T-helper 17 cell (primary cell): ENCODE measurements around the gene ACTL8. TPM values are rescaled to one million over a fixed set of nuclear protein-coding genes. Genes with fewer than 3 reads are reported as not detected.
"Not testable (repeated sequence)": the region's sequence is repeated elsewhere in the genome, so short reads cannot be mapped to it uniquely, and the experiment has no call there.

Source experiments
- ATAC-seq: fragments of 150-1000 bp; cut with Tn5 transposase; 2 replicates; pipeline ENCODE4 v1.10.0; 2021; ENCODE audit warnings: mild to moderate bottlenecking, moderate library complexity
- DNase-seq, 3 donors: peaks; one replicate each; pipeline versions ENCODE4 v3.0.0 to v3.0.0-alpha.2; 2020 to 2021
- H3K9me3 ChIP-seq: one replicate; pipeline ENCODE4 v1.7.0; 2013; ENCODE audit warnings: low read length, mild to moderate bottlenecking; ENCODE audit not compliant: control insufficient read depth, poor library complexity, severe bottlenecking
- H3K27ac Mint-ChIP-seq: one replicate; pipeline ENCODE4 v1.8.0; 2022; ENCODE audit warnings: mild to moderate bottlenecking, moderate library complexity, mixed read lengths
- H3K27me3 Mint-ChIP-seq: one replicate; pipeline ENCODE4 v1.8.0; 2022; ENCODE audit warnings: mixed read lengths
- H3K36me3 Mint-ChIP-seq: one replicate; pipeline ENCODE4 v1.8.0; 2022; ENCODE audit warnings: low read depth, mixed read lengths
- H3K4me1 Mint-ChIP-seq: one replicate; pipeline ENCODE4 v1.8.0; 2022; ENCODE audit warnings: mild to moderate bottlenecking, mixed read lengths
- H3K4me3 Mint-ChIP-seq: one replicate; pipeline ENCODE4 v1.8.0; 2022; ENCODE audit warnings: mild to moderate bottlenecking, moderate library complexity, mixed read lengths
- total RNA-seq, 4 donors: library from RNA in 2 of 4; stranded (reverse) in 2 of 4; gene quantifications; one replicate each; pipeline ENCODE4 v1.2.3 and lab custom pipeline; 2022 to 2026

ACTL8 gene
- total RNA-seq, 2 donors from 2014 or later = not detected

DNA sequence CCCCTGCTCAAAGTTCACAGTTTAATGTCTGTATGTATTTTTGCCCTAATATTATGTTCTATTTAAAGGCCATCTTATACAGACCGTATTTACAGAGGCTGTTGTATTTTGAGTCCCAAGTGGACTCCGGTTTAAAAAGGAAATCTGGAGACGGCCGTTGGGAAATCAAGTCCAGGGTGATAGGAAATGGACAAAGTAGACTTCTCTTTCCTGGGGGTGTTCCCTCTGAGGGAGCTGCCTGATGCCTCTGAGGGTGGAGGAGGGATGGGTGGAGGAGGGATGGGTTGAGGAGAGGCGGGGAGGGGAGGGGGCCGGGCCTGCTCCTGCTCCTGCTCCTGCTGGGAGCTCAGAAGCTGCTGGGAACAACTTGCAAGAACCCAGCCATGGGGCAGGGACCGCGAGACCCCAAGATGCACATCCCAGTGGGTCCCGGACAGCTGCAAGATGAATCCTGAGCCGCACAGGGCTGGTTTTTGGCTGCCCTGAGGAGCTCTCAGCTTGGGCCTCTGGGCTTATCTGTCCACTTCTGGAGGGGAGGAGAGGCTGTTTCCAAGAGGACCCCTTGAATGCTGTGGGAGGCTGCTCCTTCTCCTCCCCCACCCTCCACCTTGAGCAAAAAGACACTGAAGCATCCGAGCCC, 12.0 kb upstream of the ACTL8 start:
- Mint-ChIP-seq H3K27ac (no peak overlapping the region), H3K4me1 (no peaks in the 10 kb centered on the region), H3K36me3 (no peaks in the 10 kb centered on the region), H3K27me3 (peaks cover 26% of the 10 kb centered on the region), H3K4me3 (no peak overlapping the region)
- DNase-seq (no peak), ATAC-seq (no peak)
- H3K9me3 ChIP-seq = no peaks in the 10 kb centered on the region

DNA sequence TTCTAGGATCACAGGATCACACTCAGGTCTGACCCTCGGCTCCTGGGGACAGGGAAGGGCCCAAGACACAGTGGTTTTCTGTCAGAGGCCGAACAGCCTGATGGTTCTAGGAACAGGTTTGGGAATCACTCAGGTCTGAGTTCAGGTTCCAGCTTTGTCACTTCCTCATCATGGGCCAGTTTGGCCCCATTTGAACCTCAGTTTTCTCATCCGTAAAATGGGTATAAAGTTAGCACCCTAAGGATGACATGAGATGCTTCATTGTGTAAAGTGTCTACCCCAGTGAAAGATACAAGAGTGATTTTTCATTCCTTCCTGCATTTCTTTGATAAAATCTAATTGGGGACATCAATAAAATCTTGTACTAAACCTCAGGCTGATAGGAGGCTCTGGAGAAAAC, 11.2 kb upstream of the ACTL8 start:
- Mint-ChIP-seq H3K27me3 (peaks cover 26% of the 10 kb centered on the region), H3K4me1 (no peaks in the 10 kb centered on the region), H3K27ac (no peak overlapping the region), H3K36me3 (no peaks in the 10 kb centered on the region), H3K4me3 (no peak overlapping the region)
- ATAC-seq (no peak), DNase-seq (no peak)
- no peaks in the 10 kb centered on the region for H3K9me3 ChIP-seq

DNA sequence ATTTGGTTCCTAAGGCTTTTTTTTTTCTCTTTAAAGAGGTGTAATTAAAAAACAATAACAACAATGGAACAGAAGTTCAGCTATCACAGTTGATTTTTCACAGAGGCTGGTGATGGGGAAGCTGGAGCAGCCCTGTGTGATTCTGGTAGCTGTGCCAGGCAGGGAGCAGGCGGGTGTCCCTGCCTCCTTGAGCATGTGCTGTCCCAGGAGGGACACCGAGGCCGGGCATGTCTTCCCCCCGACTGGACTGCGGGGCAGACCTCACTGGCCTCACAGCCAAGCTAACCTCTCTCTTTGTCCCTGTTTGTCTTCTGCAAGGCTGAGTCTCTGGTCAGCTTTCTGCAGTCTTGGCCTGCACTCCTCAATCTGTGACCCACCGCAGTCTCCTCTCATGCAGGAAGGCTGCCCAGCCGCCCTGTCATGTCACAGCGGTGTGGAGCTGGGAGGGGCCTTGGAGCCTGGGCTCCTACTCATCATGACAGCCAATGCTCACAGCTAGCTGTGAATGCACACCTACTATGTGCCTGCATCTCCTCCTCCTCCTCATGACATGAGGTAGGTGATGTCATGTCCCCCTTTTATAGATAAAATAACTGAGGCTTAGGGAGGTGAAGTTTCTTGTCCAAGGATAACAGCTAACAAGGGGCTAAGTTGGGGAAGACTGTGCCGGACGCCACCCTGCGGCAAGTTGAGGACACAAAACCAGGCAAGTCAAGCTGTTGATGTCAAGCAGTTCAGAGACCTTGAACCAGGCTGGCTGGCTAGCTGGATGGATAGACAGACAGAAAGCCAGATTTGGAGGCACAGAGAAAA, 10.3 kb upstream of the ACTL8 start:
- H3K27me3 Mint-ChIP-seq = peaks cover 26% of the 10 kb centered on the region
- H3K4me3 Mint-ChIP-seq = no peak overlapping the region
- no peak for DNase-seq
- H3K9me3 ChIP-seq = no peaks in the 10 kb centered on the region
- H3K36me3 Mint-ChIP-seq = no peaks in the 10 kb centered on the region
- no peaks in the 10 kb centered on the region for H3K4me1 Mint-ChIP-seq
- ATAC-seq = no peak
- H3K27ac Mint-ChIP-seq = no peak overlapping the region

DNA sequence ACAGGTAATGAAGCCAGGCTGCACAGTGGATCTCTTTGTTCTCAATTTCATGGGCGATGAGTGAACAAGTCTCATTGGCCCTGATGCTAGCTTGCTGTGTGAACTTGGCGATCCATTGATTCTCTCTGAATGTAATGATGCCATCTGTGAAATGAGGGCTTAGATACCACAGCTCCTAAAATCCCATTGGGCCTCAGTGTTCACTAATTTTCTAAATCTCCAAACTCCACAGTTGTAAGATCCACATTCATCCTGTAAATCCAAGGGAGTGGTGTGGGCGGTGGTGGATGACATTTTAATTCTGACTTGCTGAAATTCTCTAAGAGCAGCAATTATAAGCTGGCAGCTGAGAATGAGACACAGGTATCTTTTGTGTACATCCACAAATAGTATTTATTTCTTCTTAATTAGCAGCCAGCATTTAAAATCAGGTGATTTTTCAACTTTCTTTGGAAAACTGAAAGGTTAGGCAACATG, 9.6 kb upstream of the ACTL8 start:
- Mint-ChIP-seq H3K36me3 (no peaks in the 10 kb centered on the region), H3K27ac (no peak overlapping the region), H3K27me3 (peaks cover 21% of the 10 kb centered on the region), H3K4me3 (no peak overlapping the region), H3K4me1 (no peaks in the 10 kb centered on the region)
- no peak for ATAC-seq
- DNase-seq = no peak
- no peaks in the 10 kb centered on the region for H3K9me3 ChIP-seq

DNA sequence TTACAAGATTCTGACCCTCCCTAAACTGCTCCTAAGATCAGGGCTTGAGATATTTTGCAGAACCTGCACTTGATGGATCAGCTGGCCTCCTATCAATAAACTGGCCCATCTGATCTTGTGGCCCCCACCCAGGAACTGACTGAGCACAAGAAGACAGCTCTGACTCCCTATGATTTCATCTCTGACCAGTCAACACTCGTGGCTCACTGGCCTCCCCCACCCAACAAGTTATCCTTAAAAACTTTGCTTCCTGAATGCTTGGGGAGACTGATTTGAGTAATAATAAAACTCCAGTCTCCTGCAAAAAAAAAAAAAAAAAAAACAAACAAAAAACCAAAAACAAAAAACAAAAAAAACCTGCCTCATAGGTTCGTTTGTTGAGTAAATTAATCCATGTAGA, 8.9 kb upstream of the ACTL8 start:
- not testable (repeated sequence) for DNase-seq, ATAC-seq, H3K36me3 Mint-ChIP-seq, H3K4me1 Mint-ChIP-seq, H3K4me3 Mint-ChIP-seq, H3K27ac Mint-ChIP-seq, H3K9me3 ChIP-seq
- H3K27me3 Mint-ChIP-seq = peaks cover 13% of the 10 kb centered on the region

DNA sequence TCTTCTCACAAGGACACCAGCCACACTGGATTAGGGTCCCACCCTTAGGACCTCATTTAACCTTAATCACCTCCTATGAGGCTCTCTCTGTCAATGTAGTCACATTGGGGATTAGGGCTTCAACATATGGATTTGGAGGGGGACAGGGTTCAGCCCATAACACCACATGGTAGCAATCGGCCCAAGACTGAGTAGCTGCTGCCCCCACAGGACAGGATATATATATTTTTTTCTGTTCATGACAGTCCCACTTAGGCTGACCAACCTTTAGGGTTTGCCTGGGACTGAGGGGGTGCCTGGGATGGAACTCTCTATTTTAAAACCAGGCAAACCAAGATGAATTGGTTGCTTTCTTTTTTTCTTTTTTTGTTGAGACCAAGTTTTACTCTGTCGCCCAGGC, 8.2 kb upstream of the ACTL8 start:
- Mint-ChIP-seq H3K27ac (no peak overlapping the region), H3K4me1 (no peaks in the 10 kb centered on the region), H3K4me3 (no peak overlapping the region), H3K27me3 (peaks cover 13% of the 10 kb centered on the region), H3K36me3 (no peaks in the 10 kb centered on the region)
- no peak for ATAC-seq
- no peak for DNase-seq
- H3K9me3 ChIP-seq = no peaks in the 10 kb centered on the region

DNA sequence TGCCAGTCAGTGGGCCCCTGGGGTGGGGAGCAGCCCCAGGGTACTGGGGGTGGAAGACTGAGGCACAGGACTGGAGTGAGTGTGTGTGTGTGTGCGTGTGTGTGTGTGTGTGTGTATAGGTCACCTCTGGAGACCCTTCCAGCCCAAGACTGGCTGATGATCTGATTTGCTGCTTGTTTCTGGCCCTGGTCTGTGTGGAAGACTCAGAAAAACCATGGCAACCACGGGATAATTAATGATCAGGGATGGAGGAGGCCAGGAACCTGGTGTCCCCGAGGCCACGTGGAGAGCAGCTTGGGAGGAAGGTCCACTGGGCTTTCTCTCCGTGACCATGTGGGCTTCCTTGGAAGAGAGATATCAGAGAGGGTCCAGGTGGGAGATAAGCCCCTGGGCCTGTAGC, 4.8 kb upstream of the ACTL8 start:
- ATAC-seq (no peak), DNase-seq (no peak)
- H3K27me3 Mint-ChIP-seq = peaks cover 2% of the 10 kb centered on the region
- no peaks in the 10 kb centered on the region for H3K4me1 Mint-ChIP-seq
- H3K9me3 ChIP-seq = no peaks in the 10 kb centered on the region
- H3K36me3 Mint-ChIP-seq = no peaks in the 10 kb centered on the region
- no peak overlapping the region for H3K27ac Mint-ChIP-seq
- H3K4me3 Mint-ChIP-seq = no peak overlapping the region

DNA sequence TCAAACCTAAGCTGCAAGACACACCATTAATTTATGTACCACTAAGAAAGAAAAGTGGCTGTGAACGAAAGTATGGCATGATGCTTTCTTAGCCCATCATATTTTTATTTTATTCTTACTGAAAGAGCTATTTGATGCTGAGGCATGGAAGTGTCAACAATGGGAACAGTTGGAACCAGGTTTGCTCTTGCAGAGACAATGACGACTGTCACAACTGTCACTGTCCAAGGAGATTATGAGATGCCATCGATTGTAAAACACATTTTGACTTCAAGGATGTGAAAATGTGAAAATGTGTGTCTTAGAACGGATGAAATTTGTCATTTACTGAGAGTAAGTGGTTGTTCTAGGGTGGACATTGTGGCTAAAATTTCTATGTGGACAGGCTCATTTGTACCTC, 2.8 kb upstream of the ACTL8 start:
- Mint-ChIP-seq H3K4me1 (no peaks in the 10 kb centered on the region), H3K4me3 (no peak overlapping the region)

DNA sequence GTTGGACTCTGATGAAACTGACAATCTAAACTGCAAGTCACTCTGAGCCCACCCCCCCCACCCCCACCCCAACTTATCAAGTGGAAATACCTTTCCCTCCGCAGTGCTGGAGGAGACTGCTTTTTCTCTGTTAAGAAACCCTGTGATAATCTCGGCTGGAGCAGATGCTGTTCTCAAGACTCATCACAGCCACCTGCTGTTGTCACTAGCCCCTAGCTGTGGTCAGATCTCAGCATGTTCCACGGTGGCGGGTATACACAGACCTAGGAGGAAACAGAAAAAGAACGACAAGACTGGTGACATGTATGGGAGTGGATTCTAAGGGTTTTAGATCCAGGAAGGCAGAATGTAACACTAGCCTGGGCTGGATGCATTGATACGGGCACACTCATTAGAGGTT, 2.3 kb downstream of the ACTL8 start:
- no peaks in the 10 kb centered on the region for H3K27me3 Mint-ChIP-seq
- H3K4me3 Mint-ChIP-seq = no peak overlapping the region
- no peak for ATAC-seq
- peaks cover 10% of the 10 kb centered on the region for H3K9me3 ChIP-seq
- H3K4me1 Mint-ChIP-seq = no peaks in the 10 kb centered on the region
- no peaks in the 10 kb centered on the region for H3K36me3 Mint-ChIP-seq
- H3K27ac Mint-ChIP-seq = no peak overlapping the region
- DNase-seq = no peak

More for the DNA sequence above, 2.8 kb upstream of the ACTL8 start:
- DNase-seq (no peak), ATAC-seq (no peak)
- no peaks in the 10 kb centered on the region for H3K27me3 Mint-ChIP-seq
- no peak overlapping the region for H3K27ac Mint-ChIP-seq
- no peaks in the 10 kb centered on the region for H3K9me3 ChIP-seq
- H3K36me3 Mint-ChIP-seq = no peaks in the 10 kb centered on the region

DNA sequence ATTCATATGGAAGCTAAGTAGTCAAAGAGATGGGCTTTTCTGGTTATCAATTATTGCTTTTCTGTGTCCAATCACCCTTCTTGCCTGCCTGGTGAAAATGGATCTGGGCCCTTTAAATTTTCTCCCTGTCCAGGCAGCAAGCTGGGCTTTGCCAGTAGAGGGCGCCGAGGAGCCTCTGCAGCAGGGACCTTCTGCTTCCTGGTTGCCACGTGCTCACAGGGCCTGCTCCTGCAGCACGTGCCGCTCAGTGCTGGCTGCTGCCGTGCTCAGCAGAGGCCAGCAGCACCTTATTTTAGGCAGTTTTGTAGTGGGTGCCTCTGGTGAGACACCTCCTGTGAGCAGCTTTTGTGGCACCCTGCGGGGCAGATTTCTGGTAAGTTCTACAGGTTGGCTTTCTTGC, 4.0 kb downstream of the ACTL8 start:
- Mint-ChIP-seq H3K27me3 (no peaks in the 10 kb centered on the region), H3K4me3 (no peak overlapping the region), H3K4me1 (no peaks in the 10 kb centered on the region), H3K27ac (no peak overlapping the region), H3K36me3 (no peaks in the 10 kb centered on the region)
- DNase-seq (no peak), ATAC-seq (no peak)
- H3K9me3 ChIP-seq = peaks cover 10% of the 10 kb centered on the region

DNA sequence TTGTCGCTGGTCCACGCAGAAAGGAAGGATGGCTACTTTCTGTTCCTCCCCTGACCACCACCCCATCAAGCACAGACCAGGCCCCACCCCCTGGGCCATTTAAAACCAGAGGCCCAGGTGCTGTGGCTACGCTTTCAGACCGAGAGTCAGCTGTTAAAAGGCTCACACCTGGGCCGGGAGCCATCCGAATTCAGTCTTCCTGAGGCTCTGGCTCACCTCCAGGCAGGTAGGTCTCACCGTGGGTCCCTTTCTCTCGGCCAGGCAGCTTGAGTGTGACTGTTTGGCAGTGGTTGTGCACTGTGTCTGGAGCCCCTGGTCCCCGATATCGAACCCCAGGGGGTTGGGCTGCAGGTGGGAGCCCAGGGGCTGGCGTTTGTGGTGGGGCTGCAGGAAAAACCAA, 7.2 kb downstream of the ACTL8 start:
- Mint-ChIP-seq H3K4me3 (no peak overlapping the region), H3K36me3 (peaks cover 3% of the 10 kb centered on the region), H3K4me1 (peaks cover 3% of the 10 kb centered on the region), H3K27ac (no peak overlapping the region), H3K27me3 (peaks cover 25% of the 10 kb centered on the region)
- H3K9me3 ChIP-seq = peaks cover 10% of the 10 kb centered on the region
- DNase-seq = no peak
- no peak for ATAC-seq

DNA sequence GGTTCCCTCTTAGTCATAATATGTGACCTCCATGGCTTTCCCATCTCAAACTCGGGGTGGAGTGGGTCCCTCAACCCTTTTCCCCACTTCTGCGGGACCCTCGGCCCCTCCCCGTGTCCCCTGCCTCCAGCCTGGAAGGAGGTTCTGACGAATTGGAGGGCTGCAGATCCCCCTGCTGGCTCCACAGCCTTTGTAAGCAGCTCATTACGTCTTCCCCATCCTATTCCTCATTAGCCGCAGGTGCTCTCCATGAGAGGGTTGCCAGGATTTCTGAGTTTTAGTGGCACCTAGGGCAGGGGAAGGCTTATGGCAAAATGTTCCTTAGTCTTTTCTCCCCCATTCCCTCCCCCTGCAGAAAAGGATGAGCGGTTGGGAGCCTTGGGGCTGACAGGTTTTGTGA, 8.3 kb downstream of the ACTL8 start:
- H3K4me3 Mint-ChIP-seq = no peak overlapping the region
- no peak for ATAC-seq
- H3K4me1 Mint-ChIP-seq = peaks cover 3% of the 10 kb centered on the region
- DNase-seq = no peak
- H3K9me3 ChIP-seq = peaks cover 6% of the 10 kb centered on the region
- H3K36me3 Mint-ChIP-seq = peaks cover 3% of the 10 kb centered on the region
- no peak overlapping the region for H3K27ac Mint-ChIP-seq
- H3K27me3 Mint-ChIP-seq = peaks cover 35% of the 10 kb centered on the region

DNA sequence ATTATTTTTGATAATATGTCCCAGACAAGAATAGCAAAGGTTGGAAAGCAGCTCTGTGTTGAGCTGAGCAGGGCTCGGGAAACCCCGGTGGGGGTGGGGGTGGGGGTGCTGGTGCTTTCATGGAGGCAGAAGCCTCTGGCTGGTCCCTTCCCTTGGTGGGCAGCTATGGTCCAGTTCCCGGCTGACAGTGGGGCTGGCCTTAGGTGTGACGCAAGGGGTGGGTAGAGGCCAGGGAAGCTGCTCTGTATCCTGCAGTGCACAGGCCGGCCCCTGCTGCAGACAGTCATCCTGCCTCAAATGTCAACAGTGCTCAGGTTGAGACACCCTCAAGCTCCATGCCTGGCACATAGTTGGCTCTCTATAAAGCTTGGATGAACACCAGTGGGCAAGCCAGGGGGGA, 8.9 kb downstream of the ACTL8 start:
- no peak for DNase-seq
- peaks cover 3% of the 10 kb centered on the region for H3K4me1 Mint-ChIP-seq
- H3K9me3 ChIP-seq = peaks cover 4% of the 10 kb centered on the region
- H3K36me3 Mint-ChIP-seq = peaks cover 3% of the 10 kb centered on the region
- H3K27ac Mint-ChIP-seq = no peak overlapping the region
- ATAC-seq = no peak
- no peak overlapping the region for H3K4me3 Mint-ChIP-seq
- peaks cover 40% of the 10 kb centered on the region for H3K27me3 Mint-ChIP-seq

DNA sequence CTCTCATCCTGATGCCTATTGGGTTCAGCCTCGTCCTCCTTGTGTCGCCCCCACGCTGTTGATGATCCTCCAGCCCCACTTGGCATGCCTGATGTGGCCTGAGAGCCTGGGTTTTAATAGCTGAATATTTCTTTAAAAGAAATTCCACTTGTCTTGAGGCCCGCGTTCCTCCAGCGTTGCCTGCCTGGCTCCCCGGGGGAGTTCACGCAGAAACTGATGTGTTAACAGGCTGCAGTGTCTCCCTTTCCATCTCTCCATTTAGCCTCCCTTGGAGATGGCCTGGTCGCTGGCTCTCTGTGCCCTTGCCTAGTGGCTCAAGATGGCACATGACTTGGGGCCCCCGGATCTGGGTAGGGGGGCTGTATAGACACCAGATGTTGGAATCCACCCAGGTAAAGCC, 9.5 kb downstream of the ACTL8 start:
- H3K9me3 ChIP-seq = no peaks in the 10 kb centered on the region
- ATAC-seq = no peak
- peaks cover 3% of the 10 kb centered on the region for H3K36me3 Mint-ChIP-seq
- no peak overlapping the region for H3K27ac Mint-ChIP-seq
- DNase-seq = no peak
- no peak overlapping the region for H3K4me3 Mint-ChIP-seq
- peaks cover 3% of the 10 kb centered on the region for H3K4me1 Mint-ChIP-seq
- H3K27me3 Mint-ChIP-seq = peaks cover 44% of the 10 kb centered on the region
